ENCODE results near the gene PRKN.

- TF ChIP-seq POLR2A (IDR thresholded peaks at IDR 0.05; ENCODE audit: low read length) (no peak), GATA1 (IDR thresholded peaks at IDR 0.05; ENCODE audit: low read depth, low read length) (no peak)
Measured at GRCh38 chr6:162706232-162706631, 21.3 kb downstream of the PRKN start.
